Lung (tissue), 12 donors: ENCODE results near the gene NT5DC2. TPM values are rescaled to one million over a fixed set of nuclear protein-coding genes. Genes with fewer than 3 reads are reported as not detected.
A peak's percentile ranks its signal among the peaks of the same experiment; 100 is the strongest.

Experiments
- ATAC-seq: fragments of 200-7000 bp; cut with Tn5 transposase; one replicate; pipeline ENCODE4 v1.9.1; 2020; ENCODE audit warnings: moderate number of reproducible peaks; ENCODE audit not compliant: insufficient read depth, low FRiP score
- DNase-seq, 3 donors: peaks; one replicate each; pipeline ENCODE4 v3.0.0-alpha.2; 2013 to 2017
- H3K27ac ChIP-seq, 2 donors: one replicate each; pipeline ENCODE4 v1.5.1; 2013; ENCODE audit warnings: mild to moderate bottlenecking in 2 of 2, moderate library complexity in 2 of 2, control low read depth in 1 of 2, inconsistent platforms in 1 of 2, low read depth in 1 of 2, low read length in 1 of 2
- H3K27me3 ChIP-seq, 3 donors: one replicate each; pipeline ENCODE4 v1.5.1; 2013; ENCODE audit warnings: low read length in 2 of 3; ENCODE audit not compliant: control insufficient read depth in 3 of 3, insufficient read depth in 3 of 3
- H3K36me3 ChIP-seq, 4 donors: one replicate each; pipeline ENCODE4 v1.5.1; 2013; ENCODE audit warnings: low read length in 4 of 4, mild to moderate bottlenecking in 1 of 4, moderate library complexity in 1 of 4; ENCODE audit not compliant: control insufficient read depth in 4 of 4, insufficient read depth in 4 of 4
- H3K4me1 ChIP-seq, 5 donors: one replicate each; pipeline ENCODE4 v1.5.1; 2013; ENCODE audit warnings: low read length in 5 of 5, mild to moderate bottlenecking in 2 of 5, moderate library complexity in 1 of 5; ENCODE audit not compliant: control insufficient read depth in 5 of 5, insufficient read depth in 5 of 5
- H3K4me3 ChIP-seq: one replicate; pipeline ENCODE4 v1.5.1; 2013; ENCODE audit warnings: mild to moderate bottlenecking, control low read depth, moderate library complexity
- H3K9ac ChIP-seq, 2 donors: one replicate each; pipeline ENCODE4 v1.5.1; 2013; ENCODE audit warnings: low read length in 2 of 2, control low read depth in 1 of 2; ENCODE audit not compliant: insufficient read depth in 1 of 2
- H3K9me3 ChIP-seq, 4 donors: one replicate each; pipeline ENCODE4 v1.5.1; 2013; ENCODE audit warnings: low read length in 3 of 4, mild to moderate bottlenecking in 1 of 4, moderate library complexity in 1 of 4; ENCODE audit not compliant: control insufficient read depth in 4 of 4, insufficient read depth in 3 of 4
- CTCF ChIP-seq: IDR thresholded peaks from 2 replicates; pipeline ENCODE4 v1.5.1; 2012; ENCODE audit warnings: mild to moderate bottlenecking; ENCODE audit errors: control extremely low read depth, extremely low read depth
- WGBS, 2 donors: extraction: QIAGEN DNeasy Blood & Tissue Kit; methylation state at CpG; one replicate each; pipeline ENCODE4 v1.1.7; 2013; 5-methylcytosine and 5-hydroxymethylcytosine counted together
- polyA plus RNA-seq, 2 donors: library from polyadenylated mRNA; stranded (reverse); fragments of 200-250 nt; gene quantifications; one replicate each; pipeline ENCODE4 v1.2.1, GENCODE V29; 2013
- total RNA-seq, 2 donors: library from RNA; depleted of rRNA in 1 of 2; stranded (reverse); fragments of >200 nt in 1 of 2; gene quantifications; one replicate each; pipeline ENCODE4 v1.2.1, GENCODE V29; 2014 to 2021
- donor health status: control.
- donor health status: control.
- donor health status: Bipolar disorder and iron deficiency.
- donor health status: healthy.
- donor health status: DM: yes; HTN: yes; CAD: no.

Gene NT5DC2
- total and polyA plus RNA-seq, 4 donors: 32.7 to 85.6 (median 51.2) TPM

- TF ChIP-seq CTCF: no peak
- H3K9me3 ChIP-seq: peaks cover 0 to 2% (median 0%) of the 10 kb centered on the region in 4 donors
- no peak overlapping the region for H3K4me3 ChIP-seq
- WGBS, 2 donors: 79 to 90% methylated on average over 7 of the region's 7 CpGs
- peaks cover 0 to 46% (median 19%) of the 10 kb centered on the region in 4 donors for H3K36me3 ChIP-seq
- no peak overlapping the region for H3K9ac ChIP-seq
- no peaks in the 10 kb centered on the region for H3K27me3 ChIP-seq
- H3K27ac ChIP-seq: peak overlapping the region in 1 of 2 donors; percentile 45
- peaks cover 0 to 52% (median 0%) of the 10 kb centered on the region in 5 donors for H3K4me1 ChIP-seq
- ATAC-seq: no peak
- DNase-seq: no peak
These were observed 39.2 kb downstream of the NT5DC2 start for GRCh38 chr3:52494445-52494844.

- H3K36me3 ChIP-seq: peaks cover 2 to 55% (median 25%) of the 10 kb centered on the region in 4 donors
- WGBS, 2 donors: 87 to 91% methylated on average over 6 to 7 of the region's 7 CpGs
- no peak for TF ChIP-seq CTCF
- H3K4me1 ChIP-seq: peaks cover 0 to 54% (median 0%) of the 10 kb centered on the region in 5 donors
- no peak for DNase-seq
- H3K27ac ChIP-seq: peak overlapping the region in 1 of 2 donors; percentile 13
- ATAC-seq: no peak
- H3K9ac ChIP-seq: no peak overlapping the region
- H3K27me3 ChIP-seq: no peaks in the 10 kb centered on the region
- no peak overlapping the region for H3K4me3 ChIP-seq
- H3K9me3 ChIP-seq: peaks cover 0 to 2% (median 0%) of the 10 kb centered on the region in 4 donors
These were observed 40.2 kb downstream of the NT5DC2 start for GRCh38 chr3:52493232-52494017.

DNA sequence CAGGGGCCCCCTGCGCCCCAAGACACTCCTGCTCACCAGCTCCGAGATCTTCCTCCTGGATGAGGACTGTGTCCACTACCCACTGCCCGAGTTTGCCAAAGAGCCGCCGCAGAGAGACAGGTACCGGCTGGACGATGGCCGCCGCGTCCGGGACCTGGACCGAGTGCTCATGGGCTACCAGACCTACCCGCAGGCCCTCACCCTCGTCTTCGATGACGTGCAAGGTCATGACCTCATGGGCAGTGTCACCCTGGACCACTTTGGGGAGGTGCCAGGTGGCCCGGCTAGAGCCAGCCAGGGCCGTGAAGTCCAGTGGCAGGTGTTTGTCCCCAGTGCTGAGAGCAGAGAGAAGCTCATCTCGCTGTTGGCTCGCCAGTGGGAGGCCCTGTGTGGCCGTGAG lies 41.6 kb downstream of the NT5DC2 start:
- TF ChIP-seq CTCF: no peak
- no peak overlapping the region for H3K4me3 ChIP-seq
- H3K27ac ChIP-seq: peak overlapping the region in 1 of 2 donors; percentile 82
- H3K4me1 ChIP-seq: peaks cover 0 to 54% (median 0%) of the 10 kb centered on the region in 5 donors
- ATAC-seq (no peak), DNase-seq (no peak)
- peaks cover 2 to 69% (median 36%) of the 10 kb centered on the region in 4 donors for H3K36me3 ChIP-seq
- no peaks in the 10 kb centered on the region for H3K27me3 ChIP-seq
- H3K9ac ChIP-seq: no peak overlapping the region
- 96 to 97% methylated on average over 21 of the region's 21 CpGs for WGBS, 2 donors
- H3K9me3 ChIP-seq: peaks cover 0 to 2% (median 0%) of the 10 kb centered on the region in 4 donors
